Stimulated activated CD8-positive, alpha-beta memory T cell treated with anti-CD3 and anti-CD28 coated beads, Interleukin-12 subunit alpha, Interleukin-12 subunit beta, amount 100 ng/mL, for 1 hour (primary cell): ENCODE measurements around the gene SUPV3L1.
A peak's percentile ranks its signal among the peaks of the same experiment; 100 is the strongest.

Experiments
- DNase-seq: peaks from one replicate; pipeline ENCODE4 v3.0.0-alpha.2; 2020; ENCODE audit warnings: low read depth

SUPV3L1 gene

GRCh38 chr10:69202332-69202731 lies 22.3 kb downstream of the SUPV3L1 start:
- no peak for DNase-seq

GRCh38 chr10:69208761-69209160 lies 28.7 kb downstream of the SUPV3L1 start:
- no peak for DNase-seq

GRCh38 chr10:69209787-69210484 lies 29.9 kb downstream of the SUPV3L1 start:
- no peak for DNase-seq

GRCh38 chr10:69211104-69211503 lies 31.1 kb downstream of the SUPV3L1 start:
- no peak for DNase-seq

- DNase-seq, result no peak
Measured at GRCh38 chr10:69211524-69211923, 31.5 kb downstream of the SUPV3L1 start.

GRCh38 chr10:69213591-69214311 lies 33.7 kb downstream of the SUPV3L1 start:
- no peak for DNase-seq

GRCh38 chr10:69214666-69215131 lies 34.7 kb downstream of the SUPV3L1 start:
- DNase-seq, result no peak

- DNase-seq, result no peak
Measured at GRCh38 chr10:69215405-69216171, 35.6 kb downstream of the SUPV3L1 start.

- no peak for DNase-seq
Measured at GRCh38 chr10:69216577-69217118, 36.6 kb downstream of the SUPV3L1 start.

- no peak for DNase-seq
Measured at GRCh38 chr10:69217119-69217754, 37.2 kb downstream of the SUPV3L1 start.

- DNase-seq, result no peak
Measured at GRCh38 chr10:69218831-69219230, 38.8 kb downstream of the SUPV3L1 start.

- no peak for DNase-seq
Measured at GRCh38 chr10:69220041-69220451, 40.0 kb downstream of the SUPV3L1 start, which contains the start of gene HKDC1. Gene HKDC1, plus strand, starts transcription at chr10:69220332. Its CDS starts 104 bp downstream, at chr10:69220436.

GRCh38 chr10:69220507-69220906 lies 40.5 kb downstream of the SUPV3L1 start:
- no peak for DNase-seq

GRCh38 chr10:69222157-69223027 lies 42.4 kb downstream of the SUPV3L1 start:
- DNase-seq, result peak; percentile 50

- no peak for DNase-seq
Measured at GRCh38 chr10:69223028-69223342, 43.0 kb downstream of the SUPV3L1 start.

GRCh38 chr10:69224862-69225657 lies 45.0 kb downstream of the SUPV3L1 start:
- no peak for DNase-seq

GRCh38 chr10:69225681-69226080 lies 45.6 kb downstream of the SUPV3L1 start:
- DNase-seq, result no peak

- DNase-seq, result no peak
Measured at GRCh38 chr10:69226919-69227450, 47.0 kb downstream of the SUPV3L1 start.

- no peak for DNase-seq
Measured at GRCh38 chr10:69228151-69228550, 48.1 kb downstream of the SUPV3L1 start.

- no peak for DNase-seq
Measured at GRCh38 chr10:69229616-69229916, 49.5 kb downstream of the SUPV3L1 start.
